HG03045 (cell line): Measurements from ENCODE around the gene JMJD1C.

Experiments
- ATAC-seq: cut with Tn5 transposase; IDR thresholded peaks from one replicate; pipeline ENCODE4 v1.9.1; 2021; ENCODE audit warnings: mild to moderate bottlenecking, moderate library complexity; ENCODE audit not compliant: unreplicated experiment

JMJD1C gene

GRCh38 chr10:63265683-63266235 lies 200.0 kb downstream of the JMJD1C start:
- ATAC-seq, result no peak

- no peak for ATAC-seq
These were observed 200.6 kb downstream of the JMJD1C start for GRCh38 chr10:63265222-63265617.

GRCh38 chr10:63264617-63265221 lies 201.1 kb downstream of the JMJD1C start:
- no peak for ATAC-seq

DNA sequence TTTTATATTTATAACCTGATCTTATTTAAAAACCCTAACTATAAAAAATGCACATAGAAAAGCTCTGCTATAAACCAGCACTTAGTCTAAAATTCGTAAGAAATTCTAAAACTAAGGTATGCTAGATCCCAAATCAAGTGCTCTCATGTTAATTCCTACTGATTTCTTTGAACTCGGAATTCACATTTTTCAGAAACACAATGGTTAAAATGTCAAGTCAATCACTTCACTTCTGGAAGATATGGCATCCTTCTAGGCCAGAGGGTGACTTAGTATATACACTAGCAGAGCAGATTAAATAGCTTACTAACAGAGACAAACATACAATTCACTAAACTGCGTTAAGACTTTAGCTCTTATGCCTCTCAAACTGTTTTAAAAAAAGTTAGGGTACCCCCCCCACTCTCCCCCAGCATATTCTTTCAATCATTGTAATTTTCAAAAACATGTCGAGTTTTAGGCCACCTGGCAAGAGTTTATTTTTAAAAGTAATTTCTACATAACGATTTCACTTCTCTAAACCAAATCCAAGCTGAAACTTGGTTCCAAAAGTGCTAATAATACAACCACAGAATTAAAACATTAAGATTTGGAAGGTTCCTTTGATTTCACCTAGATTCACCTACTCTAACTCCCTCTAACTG lies 203.2 kb downstream of the JMJD1C start:
- ATAC-seq, result no peak

GRCh38 chr10:63261496-63261895 lies 204.3 kb downstream of the JMJD1C start:
- ATAC-seq, result no peak

- no peak for ATAC-seq
These were observed 204.9 kb downstream of the JMJD1C start for GRCh38 chr10:63260860-63261251.

GRCh38 chr10:63260103-63260859 lies 205.5 kb downstream of the JMJD1C start:
- ATAC-seq, result no peak

DNA sequence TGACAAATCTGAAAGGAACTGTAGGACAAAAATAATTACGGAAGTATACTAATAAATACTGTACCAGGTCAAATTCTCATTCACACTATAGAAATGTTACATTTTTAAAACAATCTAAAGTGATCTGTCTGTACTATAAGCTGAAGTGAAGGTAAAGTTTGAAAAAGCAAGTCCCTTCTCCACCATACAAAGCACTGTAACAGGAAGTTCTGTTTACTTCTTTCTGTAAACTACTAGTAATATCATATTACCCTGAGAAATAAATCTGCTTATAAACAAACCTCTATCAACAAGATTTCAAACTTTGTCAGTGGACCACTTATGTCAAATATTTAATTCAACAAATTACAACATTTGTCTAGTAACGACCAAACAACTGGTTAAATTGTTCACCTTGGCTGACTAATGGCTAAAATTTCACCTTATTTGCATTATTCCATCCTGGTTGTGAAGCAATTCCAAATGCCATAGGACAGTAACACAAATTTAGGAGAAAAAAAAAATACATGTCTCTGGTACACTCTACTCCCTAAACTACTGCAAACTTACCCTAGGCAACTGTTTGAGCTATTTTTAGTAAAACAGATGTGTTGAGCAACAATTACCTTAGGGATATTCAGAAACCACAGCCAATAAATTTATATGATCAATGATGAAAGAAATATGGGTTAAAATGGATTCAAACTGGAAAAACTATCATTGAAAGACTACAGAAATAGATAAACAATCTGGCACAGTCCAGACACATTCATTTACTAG lies 206.7 kb downstream of the JMJD1C start:
- no peak for ATAC-seq

- no peak for ATAC-seq
These were observed 208.0 kb downstream of the JMJD1C start for GRCh38 chr10:63257778-63258177.

GRCh38 chr10:63256009-63256773 lies 209.6 kb downstream of the JMJD1C start:
- no peak for ATAC-seq

DNA sequence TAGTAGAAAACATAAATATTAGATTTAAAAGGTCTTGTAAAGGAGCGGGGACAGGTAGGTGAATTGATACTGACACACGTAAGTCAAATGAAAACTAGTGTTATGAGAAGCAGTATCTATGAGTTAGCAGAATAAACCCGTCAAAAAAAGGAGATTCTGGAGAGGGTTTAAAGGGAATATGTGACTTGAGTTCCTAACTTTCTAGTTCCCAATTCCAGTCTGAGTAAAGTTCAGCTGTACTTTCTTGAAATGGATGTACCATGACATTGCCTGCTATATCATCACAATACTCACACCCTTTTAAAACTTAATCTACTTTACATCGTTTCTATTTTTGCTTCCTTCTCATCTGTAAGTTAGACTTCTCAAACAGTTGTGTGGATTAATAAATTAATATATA lies 210.5 kb downstream of the JMJD1C start:
- no peak for ATAC-seq

DNA sequence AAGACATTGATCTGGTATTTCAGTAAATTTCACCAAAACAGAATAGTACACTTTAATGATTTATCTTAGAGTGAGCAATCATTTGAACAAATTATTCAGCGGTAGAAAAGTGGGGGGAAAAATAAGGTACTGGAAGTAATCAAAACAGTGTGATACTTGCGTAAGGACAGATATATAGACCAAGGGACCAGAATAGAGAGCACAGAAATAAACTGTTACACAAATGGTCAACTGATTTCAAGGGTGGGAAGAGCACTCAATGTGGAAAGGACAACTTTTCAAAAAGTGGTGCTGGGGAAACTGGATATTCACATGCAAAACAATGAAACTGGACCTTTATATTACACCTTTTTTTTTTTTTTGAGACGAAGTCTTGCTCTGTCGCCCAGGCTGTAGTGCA lies 212.7 kb downstream of the JMJD1C start:
- no peak for ATAC-seq

GRCh38 chr10:63252095-63252762 lies 213.5 kb downstream of the JMJD1C start:
- ATAC-seq, result no peak

GRCh38 chr10:63250032-63250431 lies 215.7 kb downstream of the JMJD1C start:
- no peak for ATAC-seq

DNA sequence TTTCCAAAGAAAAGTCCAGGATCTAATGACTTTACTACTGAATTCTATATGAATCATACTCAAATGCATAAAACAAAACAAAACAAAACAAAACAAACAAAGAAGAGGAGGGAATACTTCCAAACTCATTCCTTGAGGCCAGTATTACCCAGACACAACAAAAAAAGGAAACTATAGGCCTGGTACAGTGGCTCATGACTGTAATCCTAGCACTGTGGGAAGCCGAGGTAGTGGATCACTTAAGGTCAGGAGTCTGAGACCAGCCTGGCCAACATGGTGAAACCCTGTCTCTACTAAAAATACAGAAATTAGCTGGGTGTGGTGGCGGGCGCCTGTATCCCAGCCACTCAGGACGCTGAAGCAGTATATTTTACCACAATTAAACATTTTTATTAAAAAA lies 218.0 kb downstream of the JMJD1C start:
- ATAC-seq, result no peak

DNA sequence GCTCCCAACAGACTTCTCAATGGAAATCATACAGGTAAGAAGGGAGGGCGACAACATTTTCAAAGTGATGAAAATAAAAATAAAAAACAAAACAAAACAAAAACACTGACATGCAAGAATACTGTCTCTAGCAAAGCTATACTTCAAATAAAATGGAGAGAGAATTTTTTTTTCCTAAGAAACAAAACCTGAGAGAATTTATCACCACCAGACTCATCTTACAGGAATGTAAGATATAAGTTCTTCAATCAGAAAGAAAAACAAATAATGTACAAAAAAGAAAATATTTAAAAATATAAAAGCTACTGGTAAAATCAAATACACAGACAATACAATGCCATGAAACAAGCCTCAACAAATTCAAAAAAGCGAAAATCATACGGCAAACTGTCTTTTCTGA lies 219.4 kb downstream of the JMJD1C start:
- ATAC-seq, result no peak

DNA sequence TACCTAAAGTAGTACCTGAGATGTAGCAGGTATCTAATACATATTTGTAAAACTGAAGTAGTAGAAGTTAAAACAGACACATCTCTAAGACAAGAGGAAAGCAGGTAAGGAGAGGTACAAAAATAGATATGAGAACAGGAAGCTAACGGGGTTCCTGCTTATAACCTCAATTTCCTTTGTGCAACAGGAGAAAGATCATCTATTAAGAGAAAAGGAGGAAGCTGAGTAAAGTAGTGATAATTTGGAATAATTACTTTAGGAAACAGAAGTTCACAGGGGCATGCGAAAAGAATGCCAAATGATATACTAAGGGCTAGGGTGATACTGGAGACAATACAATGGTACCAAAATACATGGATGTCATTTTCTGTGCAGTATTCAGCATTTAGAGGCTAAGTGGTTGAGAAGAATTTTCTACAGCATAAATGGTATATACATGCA lies 223.9 kb downstream of the JMJD1C start:
- no peak for ATAC-seq

- ATAC-seq, result no peak
These were observed 225.0 kb downstream of the JMJD1C start for GRCh38 chr10:63240807-63241206.

DNA sequence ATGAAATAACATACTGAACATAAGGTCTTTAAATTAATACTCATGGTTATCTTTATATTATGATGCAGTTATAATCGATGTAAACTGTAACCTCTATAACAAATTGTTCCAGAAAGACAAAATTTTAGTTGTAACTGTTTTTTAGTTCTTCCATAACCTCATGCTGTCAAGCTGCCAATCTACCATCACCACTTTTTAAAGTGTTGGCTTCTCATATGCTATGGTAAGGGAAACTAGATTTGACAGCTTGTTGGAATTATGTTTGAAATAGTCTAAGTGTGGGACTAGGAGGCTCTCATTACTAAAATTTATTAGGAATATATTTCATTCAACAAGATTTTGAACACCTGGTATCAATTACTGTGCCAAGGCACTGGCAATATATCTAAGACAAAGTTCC lies 227.3 kb downstream of the JMJD1C start:
- ATAC-seq, result no peak

- ATAC-seq, result no peak
These were observed 228.4 kb downstream of the JMJD1C start for GRCh38 chr10:63237396-63237795.
